CD4-positive, alpha-beta T cell treated with Interleukin-17A for 4 hours (primary cell): ENCODE results near the gene GULP1.

Experiments used
- DNase-seq: peaks from one replicate; pipeline ENCODE4 v3.0.0-alpha.2; 2020; ENCODE audit warnings: mixed read lengths

The GULP1 gene

DNA sequence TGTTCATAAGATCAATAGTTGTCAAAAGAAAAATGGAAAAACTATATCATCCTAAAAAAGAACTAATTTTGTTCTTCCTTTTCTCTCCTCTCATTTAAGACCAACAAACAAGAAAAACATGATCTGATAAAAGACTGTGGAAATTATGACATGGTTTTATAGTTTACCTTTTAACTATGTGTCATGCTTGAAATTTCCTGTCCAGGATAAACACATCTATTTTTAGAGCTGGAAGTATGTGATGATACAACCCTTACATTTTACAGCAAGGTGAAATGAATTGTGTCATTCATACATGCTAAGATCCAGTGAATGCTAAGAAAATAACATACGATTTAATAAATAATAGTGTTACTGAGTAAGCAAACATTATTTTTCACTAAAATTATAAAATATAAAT is 89.9 kb downstream of the GULP1 start:
- DNase-seq = no peak

DNA sequence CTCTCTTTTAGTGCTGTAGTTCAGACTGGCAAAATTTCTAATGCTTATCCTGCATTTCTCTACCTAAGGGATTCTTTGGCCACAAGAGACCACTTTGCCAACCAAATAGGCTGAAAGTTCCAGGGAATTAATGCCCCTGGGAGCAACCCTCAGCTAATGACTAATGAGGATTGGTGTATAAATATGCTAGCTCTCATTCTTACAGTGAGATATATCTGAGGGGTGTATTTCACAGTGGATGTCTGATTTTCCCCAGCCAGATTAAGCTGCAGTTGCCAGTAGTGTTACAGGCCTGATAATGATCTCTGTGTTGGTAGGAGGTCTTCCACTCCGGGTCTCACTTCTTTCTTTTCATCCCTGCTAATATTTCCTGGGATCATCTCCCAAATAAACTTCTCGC is 90.4 kb downstream of the GULP1 start:
- DNase-seq = no peak

DNA sequence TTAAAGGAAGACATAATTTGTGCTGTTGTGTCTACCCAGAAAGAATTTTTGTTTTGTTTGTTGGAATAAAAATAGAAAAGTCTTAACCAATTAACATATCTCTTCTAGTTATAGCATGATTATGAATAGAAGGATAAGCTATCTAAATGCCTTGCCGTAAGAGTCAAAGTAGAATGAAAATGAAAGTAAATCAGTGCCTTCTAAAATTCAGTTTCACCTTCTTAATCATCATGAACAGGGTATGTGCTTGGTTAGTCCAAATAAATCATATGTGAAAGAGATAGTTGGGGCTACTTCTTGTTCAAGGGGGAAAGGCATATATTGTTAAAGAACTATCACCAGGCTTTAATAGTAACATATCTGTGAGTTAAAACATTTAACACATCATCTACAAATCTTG is 91.5 kb downstream of the GULP1 start:
- no peak for DNase-seq

DNA sequence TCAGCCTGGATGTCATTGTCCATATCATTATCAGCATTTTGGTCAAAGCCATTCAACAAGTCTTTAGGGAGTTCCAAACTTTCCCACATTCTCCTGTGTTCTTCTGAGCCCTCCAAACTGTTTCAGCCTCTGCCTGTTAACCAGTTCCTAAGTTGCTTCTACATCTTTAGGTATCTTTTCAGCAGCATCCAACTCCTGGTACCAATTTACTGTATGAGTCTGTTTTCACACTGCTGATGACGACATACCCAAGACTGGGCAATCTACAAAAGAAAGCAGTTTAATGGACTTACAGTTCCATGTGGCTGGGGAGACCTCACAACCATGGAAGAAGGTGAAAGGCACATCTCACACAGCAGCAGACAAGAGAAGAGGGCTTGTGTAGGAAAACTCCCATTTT is 94.2 kb downstream of the GULP1 start:
- no peak for DNase-seq

DNA sequence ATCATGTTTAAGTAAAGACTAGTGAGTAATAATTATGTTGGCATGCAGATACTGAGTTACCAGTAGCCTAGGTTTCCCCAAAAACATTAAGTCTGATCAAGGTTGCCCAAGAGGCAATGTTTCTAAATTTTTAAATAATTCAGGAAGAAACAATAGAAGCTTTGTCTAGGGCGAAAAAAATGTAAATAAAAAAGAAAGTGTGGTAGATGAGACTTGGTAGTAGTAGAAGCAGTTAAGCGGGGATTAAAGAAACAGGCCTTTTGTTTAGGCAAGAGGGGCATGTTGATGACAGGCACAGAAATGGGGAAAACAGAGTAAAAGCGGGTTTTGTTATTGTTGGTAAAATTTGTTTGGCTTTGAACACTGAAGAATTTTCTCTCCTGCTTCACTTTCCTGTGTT is 97.2 kb downstream of the GULP1 start:
- no peak for DNase-seq

DNA sequence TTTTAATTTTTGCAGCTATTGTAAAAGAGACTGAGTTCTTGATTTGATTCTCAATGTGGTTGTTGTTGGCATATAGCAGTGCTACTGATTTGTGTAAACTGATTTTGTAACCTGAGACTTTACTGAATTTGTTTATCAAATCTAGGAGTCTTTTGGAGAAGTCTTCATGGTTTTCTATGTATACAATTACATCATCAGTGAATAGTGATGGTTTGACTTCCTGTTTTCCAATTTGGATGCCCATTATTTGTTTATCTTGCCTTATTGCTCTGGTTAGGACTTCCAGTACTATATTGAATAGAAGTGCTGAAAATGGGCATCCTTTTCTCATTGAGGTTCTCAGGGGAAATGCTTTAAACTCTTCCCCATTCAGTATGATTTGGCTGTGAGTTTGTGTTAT is 99.7 kb downstream of the GULP1 start:
- DNase-seq = no peak

DNA sequence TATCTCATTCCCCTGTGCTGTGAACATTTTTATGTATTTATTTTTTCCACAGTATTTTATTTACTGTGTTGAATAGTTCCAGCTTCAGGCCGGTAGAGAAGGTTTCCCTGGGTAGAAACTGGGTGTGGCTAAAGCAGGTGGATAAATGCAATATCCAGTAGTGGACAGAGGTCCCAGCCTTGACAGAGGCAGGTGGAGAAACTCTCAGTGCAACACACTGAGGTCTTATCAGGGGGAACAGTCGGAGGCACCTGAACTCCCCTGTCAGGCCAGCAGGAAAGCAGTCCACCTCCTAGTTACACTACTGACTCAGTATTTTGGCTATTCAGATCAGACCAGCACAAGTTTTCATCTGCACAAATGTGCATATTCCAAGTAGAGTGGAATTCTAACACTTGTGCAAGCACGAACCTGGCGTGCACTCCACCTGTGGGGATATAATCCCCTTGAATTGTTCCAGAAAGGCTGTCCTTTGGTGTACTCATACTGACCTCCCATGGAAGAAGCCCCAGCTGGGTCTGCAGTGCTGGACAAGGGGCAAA is 103.3 kb downstream of the GULP1 start:
- DNase-seq = no peak

DNA sequence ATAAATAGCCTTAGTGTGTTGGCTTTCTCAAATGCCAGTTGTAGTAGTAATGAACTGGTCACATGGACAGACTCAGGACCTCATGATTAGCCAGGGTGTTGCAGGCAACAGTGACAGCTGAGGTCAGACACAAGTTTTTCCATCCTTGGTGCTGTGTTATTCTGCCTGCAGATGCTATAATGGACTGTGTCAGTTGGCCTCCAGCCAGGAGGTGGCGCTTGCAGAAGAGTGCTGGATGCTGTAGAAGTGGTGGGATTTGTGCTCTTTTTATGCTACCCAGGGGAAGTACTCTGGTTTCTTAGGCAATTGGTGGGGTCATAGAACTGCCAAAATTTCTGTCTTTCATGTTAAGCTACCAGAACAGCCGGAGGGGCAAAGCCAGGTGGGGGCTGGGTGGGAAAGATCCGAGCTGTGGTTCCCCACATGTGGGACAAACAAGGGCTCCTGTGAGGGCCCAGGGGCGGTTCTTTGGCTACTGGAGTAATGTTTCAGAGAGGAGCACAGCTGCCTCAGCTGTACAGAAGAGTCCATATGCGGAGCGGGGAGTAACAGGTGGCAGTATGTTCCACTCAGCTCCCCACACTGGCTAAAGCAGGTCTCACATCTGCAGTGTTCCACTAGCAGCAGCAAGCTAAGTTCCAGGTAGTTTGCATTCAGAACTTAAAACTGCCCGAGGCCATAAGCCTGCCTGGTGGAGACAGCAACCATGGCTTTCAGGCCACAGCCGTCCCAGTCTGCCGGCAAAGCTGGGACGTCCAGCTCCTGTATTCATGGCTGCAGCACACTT is 104.4 kb downstream of the GULP1 start:
- DNase-seq = no peak

DNA sequence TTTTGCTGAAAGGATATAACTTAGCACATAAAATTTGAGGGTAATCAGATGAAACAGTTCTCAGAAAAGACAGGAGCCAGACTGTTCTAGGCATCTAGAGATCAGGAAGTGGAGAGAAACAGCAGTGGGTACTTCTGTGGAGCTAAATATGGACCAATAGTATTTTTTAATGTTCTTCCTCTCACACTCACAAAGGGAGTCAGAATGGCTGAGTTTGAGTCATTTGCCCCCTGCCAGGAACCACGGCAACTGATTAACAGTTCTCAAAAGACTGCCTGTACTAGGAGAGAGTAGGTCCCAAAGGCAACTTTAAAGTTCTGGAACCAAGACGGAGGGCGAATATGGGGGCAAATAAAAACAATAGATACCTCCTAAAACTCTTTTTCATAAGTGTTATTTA is 107.5 kb downstream of the GULP1 start:
- DNase-seq = no peak

DNA sequence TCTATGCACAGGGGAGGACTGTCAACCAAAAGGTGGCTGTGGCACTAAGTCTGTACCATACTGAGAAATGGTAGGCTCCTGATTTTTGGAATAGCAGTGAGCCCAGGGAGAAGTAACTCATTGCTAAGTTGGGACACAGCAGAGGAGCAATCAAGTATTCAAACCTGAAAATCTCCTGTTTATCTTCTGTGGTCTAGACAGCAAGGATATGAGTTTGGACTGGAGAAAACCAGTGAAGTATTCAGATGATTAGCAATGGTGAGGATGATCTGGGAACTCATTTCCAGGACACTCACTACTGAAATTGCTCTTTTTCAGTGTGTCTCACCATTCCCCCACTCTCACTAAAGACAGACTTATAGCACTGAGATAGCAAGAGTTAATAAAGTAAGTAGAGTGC is 112.0 kb downstream of the GULP1 start:
- DNase-seq = no peak

DNA sequence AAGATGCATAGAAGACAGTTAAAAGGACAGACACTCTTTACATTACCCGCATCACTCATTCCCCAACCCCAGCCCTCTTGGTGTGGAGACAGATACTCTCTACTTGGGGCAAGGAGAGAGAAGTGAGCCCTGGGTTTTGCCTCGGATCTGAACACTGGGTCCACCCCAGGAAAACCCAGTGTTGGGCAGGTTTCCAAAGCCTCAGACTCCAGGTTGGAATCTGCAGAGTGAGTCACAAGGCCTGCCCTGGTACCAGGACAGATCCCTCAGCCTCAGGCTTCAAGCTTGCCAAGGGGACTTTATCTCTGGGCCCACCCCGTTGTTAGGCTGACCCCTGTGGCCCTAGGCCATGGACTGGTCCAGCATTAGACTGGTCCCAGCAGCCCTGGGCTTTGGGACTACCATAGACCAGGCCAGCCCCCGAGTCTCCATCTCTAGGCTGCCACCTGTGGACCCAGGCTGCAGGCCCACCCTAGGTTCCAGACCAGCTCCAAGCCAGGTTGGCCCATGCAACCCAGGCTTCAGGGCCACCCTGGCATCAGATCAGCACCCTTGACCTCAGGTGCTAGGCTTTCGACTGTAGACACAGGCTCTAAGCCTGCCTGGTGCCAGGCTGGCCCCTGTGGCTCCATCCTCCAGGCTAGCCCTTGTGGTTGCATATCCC is 112.8 kb downstream of the GULP1 start:
- DNase-seq = no peak

DNA sequence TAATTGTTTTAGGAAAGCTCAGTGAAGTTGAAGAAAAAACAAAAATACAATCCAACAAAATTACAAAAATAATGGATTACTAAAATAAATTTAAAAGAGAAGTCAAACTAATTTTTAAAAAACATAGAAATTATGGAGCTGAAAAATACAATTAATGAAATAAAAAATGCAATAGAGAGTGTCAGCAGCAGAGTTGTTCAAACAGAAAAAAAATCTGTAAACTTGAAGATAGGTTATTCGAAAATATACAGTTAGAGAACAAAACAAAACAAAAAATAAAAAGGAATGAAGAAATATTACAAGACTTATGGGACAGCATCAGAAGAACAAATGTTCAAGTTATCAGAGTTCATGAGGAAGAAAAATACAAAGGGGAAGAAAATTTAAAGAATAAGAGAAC is 114.7 kb downstream of the GULP1 start:
- DNase-seq = no peak

DNA sequence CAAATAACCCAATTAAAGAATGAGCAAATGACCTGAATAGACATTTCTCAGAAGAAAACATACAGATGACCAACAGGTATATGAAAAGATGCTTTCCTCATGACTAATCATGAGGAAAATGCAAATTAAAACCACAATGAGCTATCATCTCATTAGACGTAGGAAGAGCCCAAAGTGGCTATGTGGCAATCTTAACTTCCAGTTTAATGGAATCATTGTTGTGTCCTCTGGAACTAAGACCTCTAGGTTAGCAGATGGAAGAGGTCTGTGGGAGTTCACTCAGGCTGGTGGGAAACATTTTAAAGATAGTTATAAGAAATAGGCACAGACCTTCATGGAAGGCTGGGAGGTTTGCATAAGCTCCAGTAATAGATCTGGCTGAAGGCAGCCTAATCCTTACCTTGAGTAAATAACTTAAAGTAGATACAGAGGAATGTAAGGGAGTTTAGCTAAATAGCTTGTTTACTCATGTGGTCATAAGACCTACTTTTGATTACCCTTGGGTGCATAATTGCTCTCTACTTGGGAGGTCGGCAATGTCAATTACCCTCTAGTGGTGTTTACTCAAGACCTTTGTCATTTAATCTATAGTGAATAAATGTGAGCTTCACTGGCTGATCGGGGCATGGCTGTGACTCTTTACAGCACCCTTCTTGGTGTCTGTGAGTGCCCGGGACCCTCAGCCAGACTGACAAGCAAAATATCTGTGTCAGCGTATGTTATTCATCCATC is 119.0 kb downstream of the GULP1 start:
- DNase-seq = no peak

DNA sequence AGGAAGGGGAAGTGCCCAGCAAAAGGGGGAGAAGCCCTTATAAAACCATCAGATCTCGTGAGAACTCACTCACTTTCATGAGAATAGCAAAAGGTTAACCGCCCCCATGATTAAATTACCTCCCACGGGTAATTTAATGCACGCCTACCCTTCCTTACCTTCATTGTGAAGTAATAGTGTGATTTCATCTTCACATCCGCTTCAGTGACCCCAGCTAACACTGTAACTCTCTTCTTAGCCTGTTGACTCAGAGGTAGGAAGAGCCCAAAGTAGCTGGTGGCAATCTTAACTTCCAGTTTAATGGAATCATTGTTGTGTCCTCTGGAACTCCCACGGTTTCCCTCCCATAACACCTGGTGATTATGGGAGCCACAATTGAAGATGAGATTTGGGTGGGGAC is 120.5 kb downstream of the GULP1 start:
- DNase-seq = no peak

DNA sequence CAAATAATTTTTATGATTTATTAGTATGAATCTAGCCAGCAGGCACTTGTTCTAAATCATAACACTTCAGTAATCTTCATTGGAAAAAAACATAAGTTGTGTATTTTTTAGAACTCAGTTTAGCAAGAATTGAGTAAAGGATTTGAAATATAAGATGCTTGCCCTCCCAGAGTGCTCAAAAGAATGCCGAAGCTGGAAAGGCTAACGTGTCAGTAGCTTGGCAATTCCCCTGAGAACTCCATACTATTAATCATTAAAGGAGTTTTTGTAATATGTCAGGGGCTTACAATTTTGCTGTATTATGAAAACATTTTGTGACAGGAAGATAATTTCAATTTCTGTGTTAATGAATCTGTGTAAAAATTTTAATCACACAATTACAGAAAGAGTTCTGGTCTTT is 122.7 kb downstream of the GULP1 start:
- no peak for DNase-seq

DNA sequence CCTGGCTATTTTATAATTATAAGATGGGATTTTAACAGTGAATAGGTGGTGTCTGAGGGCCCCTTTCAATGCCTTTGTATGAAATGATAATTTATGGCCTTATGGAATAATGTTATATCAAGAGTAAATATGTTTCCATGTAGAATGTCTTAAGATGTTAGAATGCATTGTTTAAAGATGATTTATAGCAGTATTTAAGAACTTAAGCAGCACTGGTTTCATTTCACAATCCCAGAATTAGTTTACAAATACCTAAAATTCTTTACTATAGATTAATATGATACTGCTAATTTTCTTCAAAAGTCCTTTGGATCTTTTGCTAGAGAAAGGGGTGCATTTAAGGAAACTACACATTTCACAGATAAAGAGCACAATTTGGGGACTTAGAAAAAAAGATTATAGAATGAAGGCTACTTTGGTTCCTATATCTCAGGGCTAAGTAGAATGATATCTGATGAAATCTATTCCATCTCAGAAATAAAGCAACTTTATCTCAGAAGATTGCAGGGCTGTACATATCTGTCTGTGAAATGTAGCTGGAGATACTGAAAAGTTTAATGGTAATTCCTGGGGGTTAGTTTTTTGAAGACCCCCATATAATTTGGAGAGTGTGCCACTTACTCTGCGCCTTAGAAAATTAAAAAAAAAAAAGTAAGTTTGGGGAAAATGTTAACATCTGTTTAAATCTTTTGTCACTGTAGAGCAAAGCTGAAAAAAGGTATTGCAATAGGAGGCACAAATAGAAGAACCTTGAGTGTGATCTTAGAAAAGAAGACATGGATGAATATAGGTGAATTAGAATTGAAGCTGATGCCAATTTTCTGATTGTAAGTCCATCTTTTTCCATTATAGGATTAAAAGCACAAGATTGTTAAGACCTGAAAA is 123.4 kb downstream of the GULP1 start:
- no peak for DNase-seq

DNA sequence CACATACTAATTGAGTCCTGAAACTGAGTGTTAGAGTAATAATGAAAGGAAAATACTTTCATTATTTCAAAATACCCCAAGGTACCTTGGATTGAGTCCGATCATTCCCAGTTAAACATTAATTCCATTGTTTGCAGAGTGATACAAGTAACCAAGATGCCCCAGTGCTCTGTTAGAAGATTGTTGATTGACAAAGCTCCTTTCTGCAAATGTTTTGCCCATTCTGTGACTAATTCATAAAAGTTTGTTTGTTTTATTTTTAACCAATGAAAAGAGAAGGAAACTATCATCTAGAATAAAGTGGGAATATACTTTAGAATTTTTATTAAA is 124.0 kb downstream of the GULP1 start:
- DNase-seq = no peak

DNA sequence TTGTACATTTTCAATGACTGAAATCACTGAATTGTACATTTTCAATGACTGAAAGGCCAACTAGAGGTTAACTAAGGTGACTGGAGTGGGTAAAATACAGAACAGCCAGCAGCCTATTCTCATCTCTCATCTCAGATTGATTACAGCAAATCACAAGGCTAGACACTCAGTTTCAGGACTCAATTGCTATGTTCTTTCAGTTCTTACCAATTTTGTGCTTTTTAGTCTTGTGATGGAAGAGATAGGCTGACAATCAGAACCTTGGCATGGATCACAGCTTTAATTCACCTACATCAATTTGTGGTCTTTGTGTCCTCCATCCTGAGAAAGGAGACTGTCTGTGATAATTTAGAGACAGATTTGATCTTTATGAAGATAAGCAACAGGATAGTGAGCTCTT is 124.7 kb downstream of the GULP1 start:
- no peak for DNase-seq

DNA sequence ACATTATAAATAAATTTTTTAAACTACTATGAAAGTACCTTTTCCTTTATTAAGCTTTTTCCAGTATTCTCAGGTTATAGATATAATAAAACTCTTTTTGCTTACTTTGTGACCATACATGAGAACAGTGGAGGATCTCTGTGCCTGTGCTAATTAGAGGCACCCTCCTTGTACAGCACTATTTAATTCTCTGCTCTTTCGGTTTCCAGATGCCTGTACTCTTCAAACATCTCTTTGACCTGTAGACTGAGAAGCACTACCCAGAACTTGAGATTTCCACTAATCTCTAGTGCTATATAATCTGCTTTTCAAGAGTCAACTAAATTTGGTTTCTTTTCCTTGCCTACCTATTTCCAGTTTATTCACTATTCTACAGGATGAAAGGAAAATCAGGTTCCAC is 131.1 kb downstream of the GULP1 start:
- no peak for DNase-seq

DNA sequence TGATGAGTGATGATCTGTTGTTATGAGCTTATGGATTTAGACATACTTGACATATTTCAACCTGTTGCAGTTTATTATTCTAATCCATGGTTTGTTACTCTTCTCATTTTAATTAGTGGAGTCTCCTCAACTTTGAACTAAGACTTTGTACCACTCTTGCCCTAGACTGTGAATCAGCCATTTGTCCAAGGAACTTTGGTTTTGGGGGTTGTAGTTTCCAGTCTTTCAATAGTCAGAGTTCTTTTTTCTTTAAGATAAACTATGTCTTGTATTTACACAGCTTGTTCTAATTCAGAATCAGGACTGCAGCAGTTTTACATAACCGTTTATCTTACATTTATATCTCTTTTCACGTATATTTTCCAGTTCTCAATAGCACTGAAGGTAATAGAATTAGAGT is 133.6 kb downstream of the GULP1 start:
- DNase-seq = no peak

DNA sequence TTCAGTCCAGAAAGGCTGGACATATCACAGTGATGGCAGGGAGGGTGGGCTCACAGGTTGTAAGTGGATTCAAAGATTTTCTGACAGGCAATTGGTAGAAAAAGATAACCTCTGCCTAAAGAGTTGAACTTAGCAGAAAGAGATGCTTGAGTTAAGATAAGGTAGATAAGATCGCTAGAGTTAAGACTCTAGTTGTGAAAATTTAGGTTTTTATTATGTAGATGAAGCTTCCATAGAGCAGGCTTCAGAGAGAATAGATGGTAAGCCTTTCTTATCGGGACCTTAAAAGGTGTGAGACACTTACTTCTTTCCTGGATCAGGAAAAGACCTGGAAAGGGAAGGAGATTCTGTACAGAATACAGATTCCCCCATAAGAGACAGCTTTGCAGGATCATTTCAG is 134.4 kb downstream of the GULP1 start:
- DNase-seq = no peak

DNA sequence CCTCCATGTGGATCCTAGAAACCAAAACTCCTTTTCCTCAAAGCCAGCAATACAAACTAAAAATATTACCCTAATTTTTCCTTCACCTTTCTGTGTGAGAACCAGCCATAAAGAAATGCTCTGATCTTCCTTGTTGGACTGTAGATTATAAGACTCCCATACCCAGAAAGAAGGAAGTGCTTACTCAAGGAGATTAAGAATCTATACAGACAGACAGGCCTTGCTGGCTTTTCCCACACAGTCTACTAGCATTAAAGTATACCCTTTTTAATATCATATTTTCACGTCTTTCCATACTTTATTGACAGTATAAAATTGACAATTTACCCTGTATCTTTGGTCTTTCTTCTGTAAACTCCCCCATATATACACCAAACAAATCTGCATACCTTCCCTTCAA is 139.0 kb downstream of the GULP1 start:
- no peak for DNase-seq

DNA sequence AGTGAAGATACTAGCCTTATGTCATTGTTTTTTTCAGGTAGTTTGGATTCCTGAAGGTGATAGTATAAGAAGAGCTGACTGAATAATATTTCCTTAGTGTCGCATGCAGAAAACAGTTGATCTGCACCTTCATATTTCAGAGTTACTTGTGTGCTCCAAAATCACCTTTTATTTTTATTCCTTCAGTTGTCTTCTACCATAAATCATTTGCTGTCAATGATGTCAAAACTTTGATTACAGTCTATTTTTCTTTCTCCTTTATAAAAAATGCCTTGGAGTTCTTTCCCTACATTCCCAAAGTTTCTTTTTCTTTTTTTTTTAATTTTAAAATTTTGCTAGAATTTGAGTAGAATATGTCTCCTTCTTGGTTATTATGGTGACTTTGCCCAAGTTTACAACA is 142.3 kb downstream of the GULP1 start:
- no peak for DNase-seq
